ENCODE results near the gene FGF2. TPM values are rescaled to one million over a fixed set of nuclear protein-coding genes. Genes with fewer than 3 reads are reported as not detected.

FGF2 gene
- total RNA-seq (2022; extraction: Qiagen RNA extraction; ENCODE audit: low read depth): 31.4 to 66.8 TPM (median 53.5 TPM) in 5 replicates

GRCh38 chr4:122826553-122827257, at the start of gene FGF2:
TSS of gene FGF2 (plus strand) at chr4:122826831. CDS start at chr4:122827175, 344 bp downstream.

GRCh38 chr4:122921971-122922876, 95.6 kb downstream of the FGF2 start, which contains the start of gene NUDT6:
TSS of gene NUDT6 (minus strand) at chr4:122922597. CDS start at chr4:122922572, 25 bp downstream.

Other genes starting within 250 kb of the FGF2 start
- not detected in 5 replicates for gene IL21, start 205.8 kb upstream of the FGF2 start, total RNA-seq (2022; extraction: Qiagen RNA extraction; ENCODE audit: low read depth)
- 1.7 to 3.3 TPM (median 2.7 TPM) in 5 replicates for gene BBS12, start 94.1 kb upstream of the FGF2 start, total RNA-seq (2022; extraction: Qiagen RNA extraction; ENCODE audit: low read depth)
- gene NUDT6, start 95.8 kb downstream of the FGF2 start, total RNA-seq (2022; extraction: Qiagen RNA extraction; ENCODE audit: low read depth): 6.5 to 7.4 TPM (median 6.8 TPM) in 5 replicates

Measured in A549 treated with ZK216348 at 1 μM for 4 hours (cell line).